Measurements from ENCODE around the gene TET3. TPM values are rescaled to one million over a fixed set of nuclear protein-coding genes. Genes with fewer than 3 reads are reported as not detected.
A peak's percentile ranks its signal among the peaks of the same experiment; 100 is the strongest.

TET3 gene
- total RNA-seq, 6 experiments from 2014 or later, result 3.7 to 6.8 (median 5.1) TPM

- Histone ChIP-seq H3K4me1 (peaks cover 0 to 7% (median 0%) of the 10 kb centered on the region in 4 donors), H3K9me3 (no peaks in the 10 kb centered on the region), H3K36me3 (no peaks in the 10 kb centered on the region), H3K27me3 (no peaks in the 10 kb centered on the region), H3K4me3 (no peak overlapping the region), H3K27ac (no peak overlapping the region)
- intact Hi-C loops (cut with DNase I), result no loop called here
- 84% methylated on average over 6 of the region's 6 CpGs for WGBS (ENCODE audit: insufficient coverage, low coverage, low lambda C conversion rate, missing lambda C conversion rate)
- no peak for TF ChIP-seq POLR2A (IDR thresholded peaks at IDR 0.05)
- no peak for TF ChIP-seq CTCF (IDR thresholded peaks at IDR 0.05)
- ATAC-seq (no peak), DNase-seq (no peak)
Measured at GRCh38 chr2:73997813-73998212, 13.1 kb downstream of the TET3 start.

- no peaks in the 10 kb centered on the region for H3K36me3 ChIP-seq
- intact Hi-C loops (cut with DNase I), result no loop called here
- no peak overlapping the region for H3K27ac ChIP-seq
- TF ChIP-seq CTCF (IDR thresholded peaks at IDR 0.05), result no peak
- TF ChIP-seq POLR2A (IDR thresholded peaks at IDR 0.05), result no peak
- DNase-seq (no peak), ATAC-seq (no peak)
- 78% methylated on average over 6 of the region's 8 CpGs for WGBS (ENCODE audit: insufficient coverage, low coverage, low lambda C conversion rate, missing lambda C conversion rate)
- H3K4me1 ChIP-seq, result peaks cover 0 to 7% (median 0%) of the 10 kb centered on the region in 4 donors
- no peaks in the 10 kb centered on the region for H3K27me3 ChIP-seq
- no peak overlapping the region for H3K4me3 ChIP-seq
- no peaks in the 10 kb centered on the region for H3K9me3 ChIP-seq
Measured at GRCh38 chr2:73998451-73998850, 13.7 kb downstream of the TET3 start.

- no peaks in the 10 kb centered on the region for H3K36me3 ChIP-seq
- TF ChIP-seq CTCF (IDR thresholded peaks at IDR 0.05) (no peak), POLR2A (IDR thresholded peaks at IDR 0.05) (no peak)
- no peak for ATAC-seq
- H3K27ac ChIP-seq, result no peak overlapping the region
- no peak overlapping the region for H3K4me3 ChIP-seq
- H3K9me3 ChIP-seq, result no peaks in the 10 kb centered on the region
- peaks cover 0 to 7% (median 0%) of the 10 kb centered on the region in 4 donors for H3K4me1 ChIP-seq
- intact Hi-C loops (cut with DNase I), result no loop called here
- no peak for DNase-seq
- H3K27me3 ChIP-seq, result no peaks in the 10 kb centered on the region
- 84% methylated on average over 3 of the region's 4 CpGs for WGBS (ENCODE audit: insufficient coverage, low coverage, low lambda C conversion rate, missing lambda C conversion rate)
Measured at GRCh38 chr2:73998933-73999332, 14.2 kb downstream of the TET3 start.

GRCh38 chr2:73999881-74000597 is 15.3 kb downstream of the TET3 start:
- ATAC-seq (peak in 1 of 4 donors; percentile 8), DNase-seq (no peak)
- WGBS (ENCODE audit: insufficient coverage, low coverage, low lambda C conversion rate, missing lambda C conversion rate), result 28% methylated on average over 6 of the region's 10 CpGs
- Histone ChIP-seq H3K4me1 (peaks cover 0 to 7% (median 0%) of the 10 kb centered on the region in 4 donors), H3K36me3 (no peaks in the 10 kb centered on the region), H3K27ac (no peak overlapping the region), H3K4me3 (no peak overlapping the region), H3K9me3 (no peaks in the 10 kb centered on the region), H3K27me3 (no peaks in the 10 kb centered on the region)
- no peak for TF ChIP-seq CTCF (IDR thresholded peaks at IDR 0.05)
- TF ChIP-seq POLR2A (IDR thresholded peaks at IDR 0.05), result no peak
- intact Hi-C loops (cut with DNase I), result no loop called here
